ENCODE results near the gene SNAPC4.

SNAPC4 gene

DNA sequence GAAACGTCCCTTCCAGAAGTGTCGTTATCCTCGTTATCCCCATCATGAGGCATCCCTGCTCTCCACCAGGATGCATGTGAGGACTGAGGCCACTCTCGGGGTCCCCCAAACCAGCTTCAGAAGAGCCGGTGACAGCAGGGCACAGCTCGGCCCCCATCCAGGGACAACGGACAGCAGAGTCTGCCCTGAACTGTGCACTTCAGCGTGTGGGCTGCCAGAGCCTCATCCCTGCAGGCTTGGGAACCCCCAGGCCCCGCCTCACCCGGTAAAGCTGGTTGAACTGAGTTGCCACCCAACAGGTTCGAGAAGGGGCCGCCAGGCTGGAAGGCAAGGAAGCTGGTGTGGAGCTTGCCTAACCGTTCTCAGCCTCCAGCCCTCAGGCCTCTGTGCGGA is 25.8 kb downstream of the SNAPC4 start:
- H3K27ac ChIP-seq (ENCODE audit: low read length), result no peak overlapping the region
- no peak overlapping the region for H3K4me3 ChIP-seq (ENCODE audit: low read depth in 1 of 2, low read length in 2 of 2)
- peaks cover under 1 to 12% of the 10 kb centered on the region in 2 donors for H3K36me3 ChIP-seq (ENCODE audit: control insufficient read depth in 1 of 2, insufficient read depth in 2 of 2, low read length in 2 of 2)
- H3K9me3 ChIP-seq (ENCODE audit: control insufficient read depth in 1 of 2, low read length in 2 of 2), result no peaks in the 10 kb centered on the region
- H3K27me3 ChIP-seq (ENCODE audit: low read depth, low read length), result no peaks in the 10 kb centered on the region
- H3K4me1 ChIP-seq (ENCODE audit: control insufficient read depth in 1 of 2, insufficient read depth in 2 of 2, low read length in 2 of 2), result peaks cover 0 to 12% of the 10 kb centered on the region in 2 donors

GRCh38 chr9:136373300-136374182 is 26.4 kb downstream of the SNAPC4 start, which contains the start of gene CARD9:
TSS of gene CARD9 (minus strand) at chr9:136373669. CDS start at chr9:136372078, 1,591 bp downstream.
- peaks cover 0 to 6% of the 10 kb centered on the region in 2 donors for H3K36me3 ChIP-seq (ENCODE audit: control insufficient read depth in 1 of 2, insufficient read depth in 2 of 2, low read length in 2 of 2)
- H3K4me3 ChIP-seq (ENCODE audit: low read depth in 1 of 2, low read length in 2 of 2), result peak within 1 kb of the TSS; percentile 18 to 25
- no peaks in the 10 kb centered on the region for H3K27me3 ChIP-seq (ENCODE audit: low read depth, low read length)
- no peaks in the 10 kb centered on the region for H3K9me3 ChIP-seq (ENCODE audit: control insufficient read depth in 1 of 2, low read length in 2 of 2)
- H3K4me1 ChIP-seq (ENCODE audit: control insufficient read depth in 1 of 2, insufficient read depth in 2 of 2, low read length in 2 of 2), result peaks cover 0 to 12% of the 10 kb centered on the region in 2 donors
- no peak within 1 kb of the TSS for H3K27ac ChIP-seq (ENCODE audit: low read length)

- Histone ChIP-seq H3K4me3 (ENCODE audit: low read depth in 1 of 2, low read length in 2 of 2) (peak overlapping the region; percentile 18 to 25), H3K27me3 (ENCODE audit: low read depth, low read length) (no peaks in the 10 kb centered on the region), H3K4me1 (ENCODE audit: control insufficient read depth in 1 of 2, insufficient read depth in 2 of 2, low read length in 2 of 2) (peaks cover 0 to 12% of the 10 kb centered on the region in 2 donors), H3K9me3 (ENCODE audit: control insufficient read depth in 1 of 2, low read length in 2 of 2) (no peaks in the 10 kb centered on the region), H3K27ac (ENCODE audit: low read length) (no peak overlapping the region), H3K36me3 (ENCODE audit: control insufficient read depth in 1 of 2, insufficient read depth in 2 of 2, low read length in 2 of 2) (no peaks in the 10 kb centered on the region)
Measured at GRCh38 chr9:136372561-136373299, 27.2 kb downstream of the SNAPC4 start.

DNA sequence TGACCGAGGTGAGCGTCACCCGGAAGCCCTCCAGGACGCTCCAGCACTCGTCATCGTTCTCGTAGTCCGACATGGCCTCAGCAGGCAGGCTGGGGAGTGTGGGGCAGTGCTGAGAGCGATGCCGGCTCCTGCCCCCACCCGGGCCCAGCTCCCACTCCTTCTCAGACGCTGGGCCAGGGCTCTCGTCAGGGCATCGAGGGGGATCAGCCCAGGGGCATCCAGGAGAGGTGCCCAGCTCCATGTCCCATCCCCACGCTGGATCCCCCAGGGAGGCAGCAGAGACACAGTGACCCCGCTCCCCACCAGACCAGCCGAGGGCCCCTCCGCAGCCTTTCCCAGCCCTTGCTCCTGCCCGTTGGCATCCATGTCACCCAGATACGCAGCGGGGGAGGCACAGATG is 28.0 kb downstream of the SNAPC4 start:
- Histone ChIP-seq H3K27me3 (ENCODE audit: low read depth, low read length) (no peaks in the 10 kb centered on the region), H3K4me3 (ENCODE audit: low read depth in 1 of 2, low read length in 2 of 2) (no peak overlapping the region), H3K36me3 (ENCODE audit: control insufficient read depth in 1 of 2, insufficient read depth in 2 of 2, low read length in 2 of 2) (no peaks in the 10 kb centered on the region), H3K9me3 (ENCODE audit: control insufficient read depth in 1 of 2, low read length in 2 of 2) (no peaks in the 10 kb centered on the region), H3K27ac (ENCODE audit: low read length) (no peak overlapping the region), H3K4me1 (ENCODE audit: control insufficient read depth in 1 of 2, insufficient read depth in 2 of 2, low read length in 2 of 2) (peaks cover 0 to 12% of the 10 kb centered on the region in 2 donors)

GRCh38 chr9:136371533-136371880 is 28.5 kb downstream of the SNAPC4 start:
- Histone ChIP-seq H3K27me3 (ENCODE audit: low read depth, low read length) (no peaks in the 10 kb centered on the region), H3K36me3 (ENCODE audit: control insufficient read depth in 1 of 2, insufficient read depth in 2 of 2, low read length in 2 of 2) (no peaks in the 10 kb centered on the region), H3K4me1 (ENCODE audit: control insufficient read depth in 1 of 2, insufficient read depth in 2 of 2, low read length in 2 of 2) (peaks cover 0 to 12% of the 10 kb centered on the region in 2 donors), H3K9me3 (ENCODE audit: control insufficient read depth in 1 of 2, low read length in 2 of 2) (no peaks in the 10 kb centered on the region), H3K4me3 (ENCODE audit: low read depth in 1 of 2, low read length in 2 of 2) (no peak overlapping the region), H3K27ac (ENCODE audit: low read length) (no peak overlapping the region)

DNA sequence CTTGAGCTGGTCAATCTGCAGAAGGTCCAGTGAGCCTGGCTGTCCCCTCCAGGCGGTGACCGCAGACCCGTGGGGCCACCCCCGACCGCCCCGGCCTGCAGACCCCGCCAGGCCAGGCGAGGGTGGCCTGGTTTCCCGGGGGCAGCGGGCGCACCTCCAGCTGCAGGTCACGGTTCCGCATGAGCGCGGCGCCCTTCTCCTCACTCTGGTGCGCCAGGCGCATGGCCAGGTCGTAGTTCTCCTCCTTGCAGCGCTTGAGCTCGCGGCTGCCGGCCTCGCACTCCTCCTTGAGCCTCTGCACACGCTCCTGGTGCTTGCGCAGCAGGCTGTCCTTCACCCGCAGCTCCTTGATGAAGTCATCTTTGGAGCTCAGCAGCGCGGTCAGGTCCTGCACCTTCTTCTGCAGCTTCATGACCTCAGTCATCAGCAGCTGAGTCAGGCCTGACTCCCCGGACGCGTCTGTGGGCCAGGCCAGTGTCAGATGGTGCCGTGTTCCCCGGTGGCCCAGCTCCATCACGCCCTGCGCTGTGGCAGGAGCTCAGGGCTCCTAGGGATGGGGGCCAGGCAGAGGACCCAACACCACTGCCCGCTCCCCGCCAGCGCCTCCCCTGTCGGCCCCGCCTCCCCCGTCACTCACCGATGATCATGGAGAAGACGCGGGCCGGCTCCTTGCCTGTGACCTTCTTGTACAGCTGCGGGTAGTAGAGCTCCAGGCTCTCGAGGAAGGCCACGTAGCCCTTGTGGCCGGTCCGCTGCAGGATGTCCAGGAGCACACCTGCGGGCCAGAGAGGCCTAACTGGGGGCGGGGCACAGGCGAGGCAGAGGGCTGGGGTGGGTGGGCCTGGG is 29.1 kb downstream of the SNAPC4 start:
- no peaks in the 10 kb centered on the region for H3K36me3 ChIP-seq (ENCODE audit: control insufficient read depth in 1 of 2, insufficient read depth in 2 of 2, low read length in 2 of 2)
- peaks cover 0 to 12% of the 10 kb centered on the region in 2 donors for H3K4me1 ChIP-seq (ENCODE audit: control insufficient read depth in 1 of 2, insufficient read depth in 2 of 2, low read length in 2 of 2)
- H3K27ac ChIP-seq (ENCODE audit: low read length), result no peak overlapping the region
- H3K27me3 ChIP-seq (ENCODE audit: low read depth, low read length), result no peaks in the 10 kb centered on the region
- no peaks in the 10 kb centered on the region for H3K9me3 ChIP-seq (ENCODE audit: control insufficient read depth in 1 of 2, low read length in 2 of 2)
- no peak overlapping the region for H3K4me3 ChIP-seq (ENCODE audit: low read depth in 1 of 2, low read length in 2 of 2)

GRCh38 chr9:136370037-136370436 is 29.9 kb downstream of the SNAPC4 start:
- H3K27ac ChIP-seq (ENCODE audit: low read length), result no peak overlapping the region
- no peaks in the 10 kb centered on the region for H3K9me3 ChIP-seq (ENCODE audit: control insufficient read depth in 1 of 2, low read length in 2 of 2)
- H3K4me3 ChIP-seq (ENCODE audit: low read depth in 1 of 2, low read length in 2 of 2), result no peak overlapping the region
- H3K27me3 ChIP-seq (ENCODE audit: low read depth, low read length), result no peaks in the 10 kb centered on the region
- H3K4me1 ChIP-seq (ENCODE audit: control insufficient read depth in 1 of 2, insufficient read depth in 2 of 2, low read length in 2 of 2), result peaks cover 0 to 12% of the 10 kb centered on the region in 2 donors
- no peaks in the 10 kb centered on the region for H3K36me3 ChIP-seq (ENCODE audit: control insufficient read depth in 1 of 2, insufficient read depth in 2 of 2, low read length in 2 of 2)

DNA sequence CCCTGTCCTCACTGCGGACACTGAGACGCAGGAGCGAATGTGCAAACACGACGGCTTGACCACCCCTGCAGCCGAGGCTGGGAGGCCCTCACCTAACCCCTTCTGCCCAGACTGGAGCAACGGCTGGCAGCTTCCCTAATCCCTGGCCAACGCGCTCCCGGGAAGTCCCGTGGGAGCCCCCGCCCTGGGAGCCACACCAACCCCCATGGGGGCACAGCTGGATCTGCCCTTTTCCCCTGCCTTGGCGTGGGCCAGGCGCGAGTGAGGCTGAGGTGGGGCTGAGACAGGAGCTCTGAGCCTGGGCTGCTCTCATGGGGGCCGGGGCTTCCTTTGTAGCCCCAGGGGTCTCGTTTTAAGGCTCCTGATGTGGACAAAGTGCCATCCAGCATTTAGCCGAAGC is 31.8 kb downstream of the SNAPC4 start:
- no peak overlapping the region for H3K4me3 ChIP-seq (ENCODE audit: low read depth in 1 of 2, low read length in 2 of 2)
- H3K27ac ChIP-seq (ENCODE audit: low read length), result no peak overlapping the region
- no peaks in the 10 kb centered on the region for H3K9me3 ChIP-seq (ENCODE audit: control insufficient read depth in 1 of 2, low read length in 2 of 2)
- H3K36me3 ChIP-seq (ENCODE audit: control insufficient read depth in 1 of 2, insufficient read depth in 2 of 2, low read length in 2 of 2), result no peaks in the 10 kb centered on the region
- H3K27me3 ChIP-seq (ENCODE audit: low read depth, low read length), result no peaks in the 10 kb centered on the region
- H3K4me1 ChIP-seq (ENCODE audit: control insufficient read depth in 1 of 2, insufficient read depth in 2 of 2, low read length in 2 of 2), result peaks cover 0 to 13% of the 10 kb centered on the region in 2 donors

DNA sequence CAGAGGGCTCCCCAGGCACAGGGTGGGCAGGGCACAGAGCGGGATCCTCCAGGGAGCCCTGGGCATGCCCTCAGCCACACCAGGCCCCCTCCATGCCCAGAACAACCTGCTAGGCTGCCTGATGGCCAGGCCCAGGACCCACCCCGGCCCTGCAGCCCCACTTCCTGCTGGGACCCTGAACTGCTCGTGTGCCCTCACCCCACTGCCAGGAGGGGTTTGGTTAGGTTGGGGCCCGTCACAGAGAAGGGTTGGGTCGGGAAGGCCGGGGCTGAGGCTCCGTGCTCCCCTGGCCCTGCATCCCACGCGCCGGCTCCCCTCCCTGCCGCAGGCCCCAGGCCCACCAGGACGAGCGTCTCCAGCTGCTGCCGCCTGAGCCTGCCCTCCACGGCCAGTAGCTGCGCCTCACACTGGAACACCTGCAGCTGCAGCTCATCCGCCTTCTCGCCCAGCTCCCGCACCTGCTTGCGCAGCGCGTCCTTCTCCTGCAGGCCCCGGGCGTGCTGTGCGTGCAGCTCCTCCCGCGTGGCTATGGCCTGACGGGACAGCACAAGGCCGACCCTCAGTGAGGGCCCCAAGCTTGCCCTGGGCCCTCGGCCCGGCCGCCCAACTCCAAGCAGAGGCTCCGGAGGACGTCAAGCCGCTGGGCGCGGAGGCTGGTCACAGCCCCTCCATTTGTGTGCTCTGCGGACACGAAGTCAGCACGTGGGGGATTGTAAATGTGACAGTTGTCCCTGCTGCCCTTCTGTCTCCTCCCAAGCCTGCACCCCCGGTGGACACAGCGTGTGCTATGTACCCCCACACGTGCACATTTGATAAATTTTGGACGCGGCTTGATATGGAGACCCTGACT is 32.4 kb downstream of the SNAPC4 start:
- Histone ChIP-seq H3K27me3 (ENCODE audit: low read depth, low read length) (no peaks in the 10 kb centered on the region), H3K4me1 (ENCODE audit: control insufficient read depth in 1 of 2, insufficient read depth in 2 of 2, low read length in 2 of 2) (peaks cover 0 to 15% of the 10 kb centered on the region in 2 donors), H3K4me3 (ENCODE audit: low read depth in 1 of 2, low read length in 2 of 2) (no peak overlapping the region), H3K27ac (ENCODE audit: low read length) (no peak overlapping the region), H3K9me3 (ENCODE audit: control insufficient read depth in 1 of 2, low read length in 2 of 2) (no peaks in the 10 kb centered on the region), H3K36me3 (ENCODE audit: control insufficient read depth in 1 of 2, insufficient read depth in 2 of 2, low read length in 2 of 2) (no peaks in the 10 kb centered on the region)

DNA sequence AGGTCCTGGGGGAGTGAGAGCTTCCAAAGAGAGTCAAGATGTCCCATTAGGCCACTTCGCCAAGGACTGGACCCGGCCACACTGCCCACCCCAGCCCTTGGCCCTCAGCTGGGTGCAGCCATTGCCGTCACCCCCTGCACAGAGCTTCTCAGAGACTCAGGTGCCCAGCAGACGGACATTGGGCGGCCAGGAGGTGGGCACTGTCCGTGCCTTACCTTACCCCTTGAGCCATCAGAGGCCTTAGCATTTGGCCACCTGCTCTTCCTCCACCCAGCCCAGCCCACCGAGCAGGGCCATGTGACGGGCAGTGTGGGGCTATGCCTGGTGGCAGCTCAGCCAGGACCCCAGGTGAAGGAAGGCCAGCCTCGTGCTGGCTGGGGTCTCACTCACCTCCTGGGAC is 33.1 kb downstream of the SNAPC4 start:
- no peak overlapping the region for H3K27ac ChIP-seq (ENCODE audit: low read length)
- peaks cover 0 to 16% of the 10 kb centered on the region in 2 donors for H3K4me1 ChIP-seq (ENCODE audit: control insufficient read depth in 1 of 2, insufficient read depth in 2 of 2, low read length in 2 of 2)
- no peaks in the 10 kb centered on the region for H3K9me3 ChIP-seq (ENCODE audit: control insufficient read depth in 1 of 2, low read length in 2 of 2)
- H3K4me3 ChIP-seq (ENCODE audit: low read depth in 1 of 2, low read length in 2 of 2), result no peak overlapping the region
- no peaks in the 10 kb centered on the region for H3K36me3 ChIP-seq (ENCODE audit: control insufficient read depth in 1 of 2, insufficient read depth in 2 of 2, low read length in 2 of 2)
- H3K27me3 ChIP-seq (ENCODE audit: low read depth, low read length), result no peaks in the 10 kb centered on the region

Data from muscle layer of duodenum (tissue), 2 donors.